ENCODE measurements around the gene PMPCA. TPM values are rescaled to one million over a fixed set of nuclear protein-coding genes. Genes with fewer than 3 reads are reported as not detected.
"Not testable (repeated sequence)": the region's sequence is repeated elsewhere in the genome, so short reads cannot be mapped to it uniquely, and the experiment has no call there.

Gene PMPCA
- total and polyA plus RNA-seq, 2 donors (not counting 1 experiment from before 2014, with no cell fraction given): 26.4 to 70.2 TPM

GRCh38 chr9:136405481-136405880 is 5.0 kb upstream of the PMPCA start:
- no peak overlapping the region for H3K27ac ChIP-seq (ENCODE audit: insufficient read depth, low read length)
- TF ChIP-seq CTCF (conservative IDR thresholded peaks at IDR 0.05 in 1 of 2, IDR thresholded peaks at IDR 0.05 in 1 of 2; ENCODE audit: low read depth in 1 of 2, low read length in 2 of 2) (no peak), EZH2 (IDR thresholded peaks at IDR 0.05; ENCODE audit: low read length, missing control alignments) (no peak)
- peaks cover 13% of the 10 kb centered on the region for H3K79me2 ChIP-seq (ENCODE audit: control insufficient read depth, insufficient read depth, low read length)
- no peak for DNase-seq (ENCODE audit: low read depth in 2 of 2)
- H2AFZ ChIP-seq (ENCODE audit: low read length): no peak overlapping the region
- no peak overlapping the region for H3K4me3 ChIP-seq (replicated peaks in 1 of 4; ENCODE audit: control extremely low read depth in 1 of 4, insufficient read depth in 1 of 4, low read depth in 3 of 4, low read length in 4 of 4)
- peaks cover 24% of the 10 kb centered on the region for H3K36me3 ChIP-seq (ENCODE audit: control insufficient read depth, insufficient read depth, low read length)
- H3K27me3 ChIP-seq (ENCODE audit: control insufficient read depth, insufficient read depth, low read length): no peaks in the 10 kb centered on the region
- no peak overlapping the region for H3K4me2 ChIP-seq (ENCODE audit: extremely low read depth, insufficient read depth, low read length)
- H3K4me1 ChIP-seq (ENCODE audit: control insufficient read depth, extremely low read depth, insufficient read depth, low read length): peaks cover 2% of the 10 kb centered on the region
- H4K20me1 ChIP-seq (ENCODE audit: control insufficient read depth, extremely low read depth, insufficient read depth, low read length): no peaks in the 10 kb centered on the region
- H3K9ac ChIP-seq (ENCODE audit: insufficient read depth, low read length): no peak overlapping the region
- H3K9me3 ChIP-seq (ENCODE audit: control insufficient read depth, insufficient read depth, low read depth, low read length): no peaks in the 10 kb centered on the region

- not testable (repeated sequence) for H4K20me1 ChIP-seq (ENCODE audit: control insufficient read depth, extremely low read depth, insufficient read depth, low read length); DNase-seq (ENCODE audit: low read depth in 2 of 2); H3K27ac ChIP-seq (ENCODE audit: insufficient read depth, low read length); H3K9me3 ChIP-seq (ENCODE audit: control insufficient read depth, insufficient read depth, low read depth, low read length); H3K27me3 ChIP-seq (ENCODE audit: control insufficient read depth, insufficient read depth, low read length); H2AFZ ChIP-seq (ENCODE audit: low read length); H3K4me3 ChIP-seq (replicated peaks in 1 of 4; ENCODE audit: control extremely low read depth in 1 of 4, insufficient read depth in 1 of 4, low read depth in 3 of 4, low read length in 4 of 4); H3K9ac ChIP-seq (ENCODE audit: insufficient read depth, low read length); H3K4me1 ChIP-seq (ENCODE audit: control insufficient read depth, extremely low read depth, insufficient read depth, low read length); H3K4me2 ChIP-seq (ENCODE audit: extremely low read depth, insufficient read depth, low read length)
- peaks cover 24% of the 10 kb centered on the region for H3K36me3 ChIP-seq (ENCODE audit: control insufficient read depth, insufficient read depth, low read length)
- H3K79me2 ChIP-seq (ENCODE audit: control insufficient read depth, insufficient read depth, low read length): peaks cover 17% of the 10 kb centered on the region
Measured at GRCh38 chr9:136405904-136406303, 4.6 kb upstream of the PMPCA start.

GRCh38 chr9:136407061-136407460 is 3.4 kb upstream of the PMPCA start:
- H3K27me3 ChIP-seq (ENCODE audit: control insufficient read depth, insufficient read depth, low read length); H3K4me2 ChIP-seq (ENCODE audit: extremely low read depth, insufficient read depth, low read length); H3K4me3 ChIP-seq (replicated peaks in 1 of 4; ENCODE audit: control extremely low read depth in 1 of 4, insufficient read depth in 1 of 4, low read depth in 3 of 4, low read length in 4 of 4); DNase-seq (ENCODE audit: low read depth in 2 of 2); H4K20me1 ChIP-seq (ENCODE audit: control insufficient read depth, extremely low read depth, insufficient read depth, low read length); H2AFZ ChIP-seq (ENCODE audit: low read length); H3K27ac ChIP-seq (ENCODE audit: insufficient read depth, low read length); H3K9me3 ChIP-seq (ENCODE audit: control insufficient read depth, insufficient read depth, low read depth, low read length); H3K9ac ChIP-seq (ENCODE audit: insufficient read depth, low read length): not testable (repeated sequence)
- Histone ChIP-seq H3K4me1 (ENCODE audit: control insufficient read depth, extremely low read depth, insufficient read depth, low read length) (peaks cover 10% of the 10 kb centered on the region), H3K36me3 (ENCODE audit: control insufficient read depth, insufficient read depth, low read length) (peaks cover 23% of the 10 kb centered on the region), H3K79me2 (ENCODE audit: control insufficient read depth, insufficient read depth, low read length) (peaks cover 29% of the 10 kb centered on the region)

GRCh38 chr9:136407911-136408310 is 2.5 kb upstream of the PMPCA start:
- Histone ChIP-seq H3K27ac (ENCODE audit: insufficient read depth, low read length) (no peak overlapping the region), H3K9me3 (ENCODE audit: control insufficient read depth, insufficient read depth, low read depth, low read length) (no peaks in the 10 kb centered on the region), H3K4me2 (ENCODE audit: extremely low read depth, insufficient read depth, low read length) (no peak overlapping the region), H3K36me3 (ENCODE audit: control insufficient read depth, insufficient read depth, low read length) (peaks cover 24% of the 10 kb centered on the region), H2AFZ (ENCODE audit: low read length) (no peak overlapping the region), H3K27me3 (ENCODE audit: control insufficient read depth, insufficient read depth, low read length) (no peaks in the 10 kb centered on the region), H4K20me1 (ENCODE audit: control insufficient read depth, extremely low read depth, insufficient read depth, low read length) (no peaks in the 10 kb centered on the region), H3K9ac (ENCODE audit: insufficient read depth, low read length) (no peak overlapping the region), H3K79me2 (ENCODE audit: control insufficient read depth, insufficient read depth, low read length) (peaks cover 36% of the 10 kb centered on the region), H3K4me3 (replicated peaks in 1 of 4; ENCODE audit: control extremely low read depth in 1 of 4, insufficient read depth in 1 of 4, low read depth in 3 of 4, low read length in 4 of 4) (no peak overlapping the region), H3K4me1 (ENCODE audit: control insufficient read depth, extremely low read depth, insufficient read depth, low read length) (peaks cover 11% of the 10 kb centered on the region)
- TF ChIP-seq EZH2 (IDR thresholded peaks at IDR 0.05; ENCODE audit: low read length, missing control alignments) (no peak), CTCF (conservative IDR thresholded peaks at IDR 0.05 in 1 of 2, IDR thresholded peaks at IDR 0.05 in 1 of 2; ENCODE audit: low read depth in 1 of 2, low read length in 2 of 2) (no peak)
- DNase-seq (ENCODE audit: low read depth in 2 of 2): no peak
